HepG2 (cell line): ENCODE data around the gene IL22RA1. TPM values are rescaled to one million over a fixed set of nuclear protein-coding genes. Genes with fewer than 3 reads are reported as not detected.
A peak's percentile ranks its signal among the peaks of the same experiment; 100 is the strongest.

ENCODE experiments used
- CBX1 ChIP-seq: IDR thresholded peaks from one replicate; pipeline ENCODE4 v1.6.1; 2016; ENCODE audit warnings: antibody characterized with exemption, low read depth
- NONO ChIP-seq, 2 experiments: fragments of 450-650 bp in 1 of 2; sonication (generic) in 1 of 2; formaldehyde crosslinking in 1 of 2; IDR thresholded peaks in 1 of 2; conservative IDR thresholded peaks in 1 of 2; 2 replicates each; pipeline versions ENCODE4 v1.6.1 to v1.8.0; 2017 to 2022; ENCODE audit warnings: mild to moderate bottlenecking in 1 of 2, missing genetic modification reagents in 1 of 2, moderate library complexity in 1 of 2
- RXRA ChIP-seq: sonication (generic); formaldehyde crosslinking; IDR thresholded peaks from 2 replicates; pipeline ENCODE4 v1.5.1; 2020; ENCODE audit warnings: missing genetic modification reagents
- RXRB ChIP-seq: IDR thresholded peaks from 2 replicates; pipeline ENCODE4 v1.6.1; 2016; ENCODE audit warnings: borderline replicate concordance, missing genetic modification reagents, missing compliant biosample characterization
- SKI ChIP-seq: fragments of 450-650 bp; IDR thresholded peaks from one replicate; pipeline ENCODE4 v1.6.1; 2018; ENCODE audit warnings: mild to moderate bottlenecking; ENCODE audit not compliant: partially characterized antibody
- ZNF264 ChIP-seq: sonication (generic); formaldehyde crosslinking; IDR thresholded peaks from 2 replicates; pipeline ENCODE4 v1.4.0; 2020; ENCODE audit warnings: missing genetic modification reagents
- ZNF543 ChIP-seq: sonication (generic); formaldehyde crosslinking; IDR thresholded peaks from 2 replicates; pipeline ENCODE4 v1.4.0; 2020; ENCODE audit warnings: mild to moderate bottlenecking, missing genetic modification reagents
- ZNF777 ChIP-seq: sonication (generic); formaldehyde crosslinking; IDR thresholded peaks from 2 replicates; pipeline ENCODE4 v1.4.0; 2020; ENCODE audit warnings: missing genetic modification reagents
- ZNF782 ChIP-seq: sonication (generic); formaldehyde crosslinking; IDR thresholded peaks from 2 replicates; pipeline ENCODE4 v1.4.0; 2020; ENCODE audit warnings: missing genetic modification reagents, mild to moderate bottlenecking, borderline replicate concordance
- polyA plus RNA-seq, 8 experiments: library from polyadenylated mRNA; depleted of rRNA in 3 of 8; stranded (reverse) in 7 of 8; unstranded in 1 of 8; fragments of >200 nt; fragmentation: Illumina TruSeq in 4 of 8; extraction: Trizol in 4 of 8; gene quantifications; 2 replicates each; pipeline versions ENCODE4 v1.2.1 to v1.2.3, GENCODE V29; 2011 to 2016; ENCODE audit warnings: low read depth in 4 of 8, missing spikeins in 1 of 8, mixed read lengths in 1 of 8; ENCODE audit not compliant: insufficient read depth in 1 of 8
- total RNA-seq, 5 experiments: library from RNA; depleted of rRNA; stranded (reverse); fragments of >200 nt; fragmentation: Illumina TruSeq; extraction: Trizol; gene quantifications; 2 replicates each; pipeline ENCODE4 v1.2.3, GENCODE V29; 2016; ENCODE audit warnings: low read depth in 1 of 5
- TF ChIP-seq, protein P1 (sequence below): sonication (generic); formaldehyde crosslinking; IDR thresholded peaks from 2 replicates; pipeline ENCODE4 v1.4.0; 2020; ENCODE audit warnings: missing genetic modification reagents
- TF ChIP-seq, protein P2 (sequence below): sonication (generic); formaldehyde crosslinking; IDR thresholded peaks from 2 replicates; pipeline ENCODE4 v1.4.0; 2020; ENCODE audit warnings: missing genetic modification reagents
- TF ChIP-seq, protein P3 (sequence below): sonication (generic); formaldehyde crosslinking; IDR thresholded peaks from 2 replicates; pipeline ENCODE4 v1.5.0; 2020; ENCODE audit warnings: mild to moderate bottlenecking, missing genetic modification reagents, moderate library complexity
- TF ChIP-seq, protein P4 (sequence below): sonication (generic); formaldehyde crosslinking; IDR thresholded peaks from 2 replicates; pipeline ENCODE4 v1.5.1; 2020; ENCODE audit warnings: mild to moderate bottlenecking, moderate library complexity, missing genetic modification reagents
- TF ChIP-seq, protein P5 (sequence below): sonication (generic); formaldehyde crosslinking; IDR thresholded peaks from 2 replicates; pipeline ENCODE4 v1.9.0; 2022; ENCODE audit warnings: low read depth, missing genetic modification reagents

IL22RA1 gene
- total and polyA plus RNA-seq, 2 of the 13 experiments (the other 11 are each of a cell fraction or from before 2014, with no cell fraction given) = 4.4 to 10.2 TPM

DNA sequence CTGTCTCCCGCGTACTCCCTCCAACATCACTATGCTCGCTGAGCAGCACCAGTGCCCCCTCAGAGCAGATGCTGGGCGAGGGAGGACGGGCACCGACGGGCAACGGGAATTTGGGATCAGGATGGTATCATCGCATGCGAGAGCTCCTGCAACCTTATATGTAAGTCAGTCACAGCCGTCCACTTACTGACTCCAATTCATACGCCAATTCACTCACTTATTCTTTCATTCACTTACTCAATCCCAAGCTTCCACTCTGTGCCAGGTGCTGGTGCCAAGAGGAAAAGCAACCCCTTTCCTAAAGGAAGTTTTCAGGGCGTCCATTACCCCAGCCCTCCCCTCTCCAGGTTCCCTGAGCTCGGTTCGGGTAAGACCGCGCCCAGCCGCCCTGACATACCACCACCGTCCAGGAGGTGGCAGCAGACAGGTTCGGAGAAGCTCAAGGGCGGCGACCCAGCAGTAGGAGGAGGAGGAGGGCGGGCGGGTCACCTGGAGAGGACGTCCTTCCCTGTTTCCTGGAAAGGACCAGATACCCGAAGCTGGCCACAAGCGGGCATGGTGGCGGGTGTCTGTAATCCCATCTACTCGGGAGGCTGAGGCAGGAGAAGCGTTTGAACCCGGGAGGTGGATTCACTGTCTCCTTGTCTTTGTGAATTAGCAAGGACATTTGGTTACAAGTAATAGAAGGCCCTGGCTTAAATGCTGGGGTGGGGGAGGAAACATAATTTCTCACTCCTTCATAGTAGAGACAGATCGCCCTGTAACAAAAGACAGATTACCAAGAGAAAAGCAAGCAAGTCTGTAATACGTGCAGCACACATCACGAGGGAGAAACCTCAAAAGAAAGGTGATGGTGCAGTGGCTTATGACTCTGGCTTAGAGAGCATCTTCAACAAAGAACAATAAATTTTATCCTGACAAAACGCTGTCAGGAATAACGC lies 7.6 kb upstream of the IL22RA1 start (continued):
- TF ChIP-seq, protein P1, sequence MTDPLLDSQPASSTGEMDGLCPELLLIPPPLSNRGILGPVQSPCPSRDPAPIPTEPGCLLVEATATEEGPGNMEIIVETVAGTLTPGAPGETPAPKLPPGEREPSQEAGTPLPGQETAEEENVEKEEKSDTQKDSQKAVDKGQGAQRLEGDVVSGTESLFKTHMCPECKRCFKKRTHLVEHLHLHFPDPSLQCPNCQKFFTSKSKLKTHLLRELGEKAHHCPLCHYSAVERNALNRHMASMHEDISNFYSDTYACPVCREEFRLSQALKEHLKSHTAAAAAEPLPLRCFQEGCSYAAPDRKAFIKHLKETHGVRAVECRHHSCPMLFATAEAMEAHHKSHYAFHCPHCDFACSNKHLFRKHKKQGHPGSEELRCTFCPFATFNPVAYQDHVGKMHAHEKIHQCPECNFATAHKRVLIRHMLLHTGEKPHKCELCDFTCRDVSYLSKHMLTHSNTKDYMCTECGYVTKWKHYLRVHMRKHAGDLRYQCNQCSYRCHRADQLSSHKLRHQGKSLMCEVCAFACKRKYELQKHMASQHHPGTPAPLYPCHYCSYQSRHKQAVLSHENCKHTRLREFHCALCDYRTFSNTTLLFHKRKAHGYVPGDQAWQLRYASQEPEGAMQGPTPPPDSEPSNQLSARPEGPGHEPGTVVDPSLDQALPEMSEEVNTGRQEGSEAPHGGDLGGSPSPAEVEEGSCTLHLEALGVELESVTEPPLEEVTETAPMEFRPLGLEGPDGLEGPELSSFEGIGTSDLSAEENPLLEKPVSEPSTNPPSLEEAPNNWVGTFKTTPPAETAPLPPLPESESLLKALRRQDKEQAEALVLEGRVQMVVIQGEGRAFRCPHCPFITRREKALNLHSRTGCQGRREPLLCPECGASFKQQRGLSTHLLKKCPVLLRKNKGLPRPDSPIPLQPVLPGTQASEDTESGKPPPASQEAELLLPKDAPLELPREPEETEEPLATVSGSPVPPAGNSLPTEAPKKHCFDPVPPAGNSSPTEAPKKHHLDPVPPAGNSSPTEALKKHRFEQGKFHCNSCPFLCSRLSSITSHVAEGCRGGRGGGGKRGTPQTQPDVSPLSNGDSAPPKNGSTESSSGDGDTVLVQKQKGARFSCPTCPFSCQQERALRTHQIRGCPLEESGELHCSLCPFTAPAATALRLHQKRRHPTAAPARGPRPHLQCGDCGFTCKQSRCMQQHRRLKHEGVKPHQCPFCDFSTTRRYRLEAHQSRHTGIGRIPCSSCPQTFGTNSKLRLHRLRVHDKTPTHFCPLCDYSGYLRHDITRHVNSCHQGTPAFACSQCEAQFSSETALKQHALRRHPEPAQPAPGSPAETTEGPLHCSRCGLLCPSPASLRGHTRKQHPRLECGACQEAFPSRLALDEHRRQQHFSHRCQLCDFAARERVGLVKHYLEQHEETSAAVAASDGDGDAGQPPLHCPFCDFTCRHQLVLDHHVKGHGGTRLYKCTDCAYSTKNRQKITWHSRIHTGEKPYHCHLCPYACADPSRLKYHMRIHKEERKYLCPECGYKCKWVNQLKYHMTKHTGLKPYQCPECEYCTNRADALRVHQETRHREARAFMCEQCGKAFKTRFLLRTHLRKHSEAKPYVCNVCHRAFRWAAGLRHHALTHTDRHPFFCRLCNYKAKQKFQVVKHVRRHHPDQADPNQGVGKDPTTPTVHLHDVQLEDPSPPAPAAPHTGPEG (CRISPR knock-in tag) = peak; percentile 62; the same call in 1 of the 2 replicates
- TF ChIP-seq ZNF782 (CRISPR knock-in tag) (no peak), CBX1 (no peak), RXRA (no peak; the same call in 1 of the 2 replicates), ZNF264 (CRISPR knock-in tag) (no peak), SKI (no peak), NONO (IDR thresholded peaks at IDR 0.05) (no peak), NONO (CRISPR knock-in tag; conservative IDR thresholded peaks at IDR 0.05) (0 out of 2 replicates have a peak, but pooled peaks have one; percentile 27), RXRB (peak; percentile 49; the same call in 1 of the 2 replicates), ZNF543 (CRISPR knock-in tag) (no peak), ZNF777 (no peak)
- TF ChIP-seq, protein P2, sequence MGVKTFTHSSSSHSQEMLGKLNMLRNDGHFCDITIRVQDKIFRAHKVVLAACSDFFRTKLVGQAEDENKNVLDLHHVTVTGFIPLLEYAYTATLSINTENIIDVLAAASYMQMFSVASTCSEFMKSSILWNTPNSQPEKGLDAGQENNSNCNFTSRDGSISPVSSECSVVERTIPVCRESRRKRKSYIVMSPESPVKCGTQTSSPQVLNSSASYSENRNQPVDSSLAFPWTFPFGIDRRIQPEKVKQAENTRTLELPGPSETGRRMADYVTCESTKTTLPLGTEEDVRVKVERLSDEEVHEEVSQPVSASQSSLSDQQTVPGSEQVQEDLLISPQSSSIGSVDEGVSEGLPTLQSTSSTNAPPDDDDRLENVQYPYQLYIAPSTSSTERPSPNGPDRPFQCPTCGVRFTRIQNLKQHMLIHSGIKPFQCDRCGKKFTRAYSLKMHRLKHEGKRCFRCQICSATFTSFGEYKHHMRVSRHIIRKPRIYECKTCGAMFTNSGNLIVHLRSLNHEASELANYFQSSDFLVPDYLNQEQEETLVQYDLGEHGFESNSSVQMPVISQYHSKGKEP = no peak
- TF ChIP-seq, protein P3, sequence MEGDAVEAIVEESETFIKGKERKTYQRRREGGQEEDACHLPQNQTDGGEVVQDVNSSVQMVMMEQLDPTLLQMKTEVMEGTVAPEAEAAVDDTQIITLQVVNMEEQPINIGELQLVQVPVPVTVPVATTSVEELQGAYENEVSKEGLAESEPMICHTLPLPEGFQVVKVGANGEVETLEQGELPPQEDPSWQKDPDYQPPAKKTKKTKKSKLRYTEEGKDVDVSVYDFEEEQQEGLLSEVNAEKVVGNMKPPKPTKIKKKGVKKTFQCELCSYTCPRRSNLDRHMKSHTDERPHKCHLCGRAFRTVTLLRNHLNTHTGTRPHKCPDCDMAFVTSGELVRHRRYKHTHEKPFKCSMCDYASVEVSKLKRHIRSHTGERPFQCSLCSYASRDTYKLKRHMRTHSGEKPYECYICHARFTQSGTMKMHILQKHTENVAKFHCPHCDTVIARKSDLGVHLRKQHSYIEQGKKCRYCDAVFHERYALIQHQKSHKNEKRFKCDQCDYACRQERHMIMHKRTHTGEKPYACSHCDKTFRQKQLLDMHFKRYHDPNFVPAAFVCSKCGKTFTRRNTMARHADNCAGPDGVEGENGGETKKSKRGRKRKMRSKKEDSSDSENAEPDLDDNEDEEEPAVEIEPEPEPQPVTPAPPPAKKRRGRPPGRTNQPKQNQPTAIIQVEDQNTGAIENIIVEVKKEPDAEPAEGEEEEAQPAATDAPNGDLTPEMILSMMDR (CRISPR knock-in tag) = peak; percentile 96
- TF ChIP-seq, protein P4, sequence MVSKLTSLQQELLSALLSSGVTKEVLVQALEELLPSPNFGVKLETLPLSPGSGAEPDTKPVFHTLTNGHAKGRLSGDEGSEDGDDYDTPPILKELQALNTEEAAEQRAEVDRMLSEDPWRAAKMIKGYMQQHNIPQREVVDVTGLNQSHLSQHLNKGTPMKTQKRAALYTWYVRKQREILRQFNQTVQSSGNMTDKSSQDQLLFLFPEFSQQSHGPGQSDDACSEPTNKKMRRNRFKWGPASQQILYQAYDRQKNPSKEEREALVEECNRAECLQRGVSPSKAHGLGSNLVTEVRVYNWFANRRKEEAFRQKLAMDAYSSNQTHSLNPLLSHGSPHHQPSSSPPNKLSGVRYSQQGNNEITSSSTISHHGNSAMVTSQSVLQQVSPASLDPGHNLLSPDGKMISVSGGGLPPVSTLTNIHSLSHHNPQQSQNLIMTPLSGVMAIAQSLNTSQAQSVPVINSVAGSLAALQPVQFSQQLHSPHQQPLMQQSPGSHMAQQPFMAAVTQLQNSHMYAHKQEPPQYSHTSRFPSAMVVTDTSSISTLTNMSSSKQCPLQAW = peak; percentile 53; the same call in 1 of the 2 replicates
- TF ChIP-seq, protein P5, sequence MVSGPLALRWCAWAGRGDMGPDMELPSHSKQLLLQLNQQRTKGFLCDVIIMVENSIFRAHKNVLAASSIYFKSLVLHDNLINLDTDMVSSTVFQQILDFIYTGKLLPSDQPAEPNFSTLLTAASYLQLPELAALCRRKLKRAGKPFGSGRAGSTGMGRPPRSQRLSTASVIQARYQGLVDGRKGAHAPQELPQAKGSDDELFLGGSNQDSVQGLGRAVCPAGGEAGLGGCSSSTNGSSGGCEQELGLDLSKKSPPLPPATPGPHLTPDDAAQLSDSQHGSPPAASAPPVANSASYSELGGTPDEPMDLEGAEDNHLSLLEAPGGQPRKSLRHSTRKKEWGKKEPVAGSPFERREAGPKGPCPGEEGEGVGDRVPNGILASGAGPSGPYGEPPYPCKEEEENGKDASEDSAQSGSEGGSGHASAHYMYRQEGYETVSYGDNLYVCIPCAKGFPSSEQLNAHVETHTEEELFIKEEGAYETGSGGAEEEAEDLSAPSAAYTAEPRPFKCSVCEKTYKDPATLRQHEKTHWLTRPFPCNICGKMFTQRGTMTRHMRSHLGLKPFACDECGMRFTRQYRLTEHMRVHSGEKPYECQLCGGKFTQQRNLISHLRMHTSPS (CRISPR knock-in tag) = no peak; the same call in 1 of the 2 replicates
